ENCODE data around the gene SLU7. TPM values are rescaled to one million over a fixed set of nuclear protein-coding genes. Genes with fewer than 3 reads are reported as not detected.

Gene SLU7
- total RNA-seq, 1 donor from 2014 or later: 10.2 TPM

DNA sequence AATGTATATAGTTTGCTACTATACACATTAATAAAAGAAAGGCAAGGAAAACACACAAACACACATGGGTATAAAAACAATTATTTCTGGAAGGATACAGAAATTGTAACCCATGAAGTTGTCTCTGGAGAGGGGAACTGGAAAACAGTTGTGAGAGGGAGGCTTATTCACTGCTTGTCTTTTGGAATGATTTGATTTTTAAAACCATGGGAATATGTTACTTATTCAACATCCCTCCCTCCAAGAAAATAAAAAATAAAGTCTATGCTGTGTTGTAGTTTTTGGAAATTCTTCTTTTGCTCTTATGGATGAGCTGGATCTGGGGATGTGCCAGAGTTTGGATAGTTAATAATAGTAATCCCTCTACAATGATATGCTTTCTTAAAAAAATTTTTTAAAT lies 42.5 kb downstream of the SLU7 start:
- Histone ChIP-seq H3K27ac (no peak overlapping the region), H3K4me1 (no peaks in the 10 kb centered on the region), H3K27me3 (no peaks in the 10 kb centered on the region), H3K4me3 (no peak overlapping the region), H3K9me3 (no peaks in the 10 kb centered on the region), H3K36me3 (no peaks in the 10 kb centered on the region)
- DNase-seq (ENCODE audit: low spot score in 2 of 2): no peak
- intact Hi-C loops (cut with DNase I): no loop called here
- TF ChIP-seq, protein P1, sequence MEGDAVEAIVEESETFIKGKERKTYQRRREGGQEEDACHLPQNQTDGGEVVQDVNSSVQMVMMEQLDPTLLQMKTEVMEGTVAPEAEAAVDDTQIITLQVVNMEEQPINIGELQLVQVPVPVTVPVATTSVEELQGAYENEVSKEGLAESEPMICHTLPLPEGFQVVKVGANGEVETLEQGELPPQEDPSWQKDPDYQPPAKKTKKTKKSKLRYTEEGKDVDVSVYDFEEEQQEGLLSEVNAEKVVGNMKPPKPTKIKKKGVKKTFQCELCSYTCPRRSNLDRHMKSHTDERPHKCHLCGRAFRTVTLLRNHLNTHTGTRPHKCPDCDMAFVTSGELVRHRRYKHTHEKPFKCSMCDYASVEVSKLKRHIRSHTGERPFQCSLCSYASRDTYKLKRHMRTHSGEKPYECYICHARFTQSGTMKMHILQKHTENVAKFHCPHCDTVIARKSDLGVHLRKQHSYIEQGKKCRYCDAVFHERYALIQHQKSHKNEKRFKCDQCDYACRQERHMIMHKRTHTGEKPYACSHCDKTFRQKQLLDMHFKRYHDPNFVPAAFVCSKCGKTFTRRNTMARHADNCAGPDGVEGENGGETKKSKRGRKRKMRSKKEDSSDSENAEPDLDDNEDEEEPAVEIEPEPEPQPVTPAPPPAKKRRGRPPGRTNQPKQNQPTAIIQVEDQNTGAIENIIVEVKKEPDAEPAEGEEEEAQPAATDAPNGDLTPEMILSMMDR (IDR thresholded peaks at IDR 0.05): no peak

DNA sequence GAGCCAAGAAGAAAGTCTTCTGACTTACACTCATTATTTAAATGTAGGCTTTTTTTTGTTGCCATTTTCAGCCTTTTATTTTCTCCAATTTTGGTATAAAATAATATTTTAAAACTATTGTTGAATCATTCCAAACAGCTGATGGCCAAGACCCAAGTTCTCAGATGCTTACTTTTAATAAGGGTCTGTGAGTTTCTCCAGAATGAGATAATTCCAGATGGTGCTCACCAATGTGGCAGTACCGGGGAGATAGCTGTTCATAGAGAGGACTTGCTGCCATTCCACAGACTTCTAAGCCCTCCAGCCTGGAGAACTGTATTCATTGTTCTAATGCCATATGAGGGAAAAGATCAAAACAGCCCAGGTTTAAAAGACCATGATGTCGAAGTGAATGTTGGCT lies 43.2 kb downstream of the SLU7 start:
- intact Hi-C loops (cut with DNase I): no loop called here
- Histone ChIP-seq H3K27me3 (no peaks in the 10 kb centered on the region), H3K4me3 (no peak overlapping the region), H3K9me3 (no peaks in the 10 kb centered on the region), H3K36me3 (no peaks in the 10 kb centered on the region), H3K27ac (no peak overlapping the region), H3K4me1 (peaks cover 0 to 2% of the 10 kb centered on the region in 2 donors)
- TF ChIP-seq, protein P1 (IDR thresholded peaks at IDR 0.05): no peak
- no peak for DNase-seq (ENCODE audit: low spot score in 2 of 2)

DNA sequence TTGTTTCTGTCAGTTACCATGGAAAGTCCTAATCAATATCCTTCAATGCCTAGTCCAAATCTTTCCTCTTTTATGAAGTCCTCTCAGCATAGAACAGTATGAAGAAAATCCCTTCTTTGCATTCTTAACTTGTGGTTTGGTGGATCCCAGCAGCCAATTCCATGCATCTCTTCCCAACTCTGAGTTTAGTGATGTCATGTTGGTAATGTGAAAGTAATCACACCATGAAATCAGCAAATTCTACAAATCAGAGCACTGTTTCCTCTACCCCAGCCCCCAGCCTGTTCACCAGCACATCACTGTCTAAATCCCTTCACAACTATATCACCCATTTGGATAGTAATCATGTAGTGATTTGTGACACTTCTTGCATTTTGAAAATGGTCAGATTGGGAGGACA lies 43.7 kb downstream of the SLU7 start:
- H3K27ac ChIP-seq: no peak overlapping the region
- peaks cover 0 to 4% of the 10 kb centered on the region in 2 donors for H3K4me1 ChIP-seq
- H3K4me3 ChIP-seq: no peak overlapping the region
- no peaks in the 10 kb centered on the region for H3K27me3 ChIP-seq
- no peak for DNase-seq (ENCODE audit: low spot score in 2 of 2)
- intact Hi-C loops (cut with DNase I): no loop called here
- TF ChIP-seq, protein P1 (IDR thresholded peaks at IDR 0.05): no peak
- no peaks in the 10 kb centered on the region for H3K36me3 ChIP-seq
- no peaks in the 10 kb centered on the region for H3K9me3 ChIP-seq

DNA sequence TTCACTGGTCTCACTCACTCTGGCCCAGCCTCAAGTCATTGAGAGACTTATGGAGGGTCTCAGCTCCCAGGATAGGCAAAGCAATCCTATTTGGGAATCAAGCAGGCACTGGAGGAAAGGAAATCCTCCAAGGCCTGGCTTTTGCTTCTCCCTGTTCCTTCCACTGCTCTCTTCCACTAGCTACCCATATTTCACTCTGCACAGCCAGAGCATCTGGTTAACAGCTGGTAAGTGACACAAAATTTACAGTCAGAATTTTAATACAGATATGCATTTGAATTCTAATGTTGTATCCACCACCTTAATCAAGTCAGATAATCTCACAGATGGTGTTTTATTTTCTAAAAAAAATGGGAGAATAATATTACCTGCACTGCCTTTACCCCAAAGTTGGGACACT lies 47.6 kb downstream of the SLU7 start:
- no peak for DNase-seq (ENCODE audit: low spot score in 2 of 2)
- no peak overlapping the region for H3K27ac ChIP-seq
- peaks cover 0 to 13% of the 10 kb centered on the region in 2 donors for H3K4me1 ChIP-seq
- TF ChIP-seq, protein P1 (IDR thresholded peaks at IDR 0.05): no peak
- H3K4me3 ChIP-seq: no peak overlapping the region
- H3K9me3 ChIP-seq: no peaks in the 10 kb centered on the region
- intact Hi-C loops (cut with DNase I): no loop called here
- no peaks in the 10 kb centered on the region for H3K27me3 ChIP-seq
- H3K36me3 ChIP-seq: no peaks in the 10 kb centered on the region

DNA sequence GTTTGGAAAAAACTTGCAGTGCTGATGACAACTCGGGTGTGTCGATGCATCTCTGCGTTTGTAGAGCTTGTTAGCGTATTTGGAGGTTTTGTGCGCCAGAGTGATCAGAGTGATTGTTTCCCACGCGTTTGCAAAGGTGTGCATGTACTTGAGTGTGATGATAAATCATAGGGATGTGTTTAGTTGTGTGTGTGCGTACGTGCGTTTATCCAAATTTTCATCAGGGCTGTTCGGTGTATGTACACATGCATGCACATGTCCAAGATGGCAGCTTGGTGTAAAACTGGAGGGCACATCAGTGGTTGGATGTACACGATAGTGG lies 48.2 kb downstream of the SLU7 start:
- intact Hi-C loops (cut with DNase I): no loop called here
- TF ChIP-seq, protein P1 (IDR thresholded peaks at IDR 0.05): no peak
- Histone ChIP-seq H3K9me3 (no peaks in the 10 kb centered on the region), H3K36me3 (no peaks in the 10 kb centered on the region), H3K4me3 (peak overlapping the region; percentile 82 to 90), H3K4me1 (peaks cover 0 to 13% of the 10 kb centered on the region in 2 donors), H3K27ac (peak overlapping the region; percentile 69 to 81), H3K27me3 (no peaks in the 10 kb centered on the region)
- no peak for DNase-seq (ENCODE audit: low spot score in 2 of 2)
